ENCODE data around the gene CZIB.

DNA sequence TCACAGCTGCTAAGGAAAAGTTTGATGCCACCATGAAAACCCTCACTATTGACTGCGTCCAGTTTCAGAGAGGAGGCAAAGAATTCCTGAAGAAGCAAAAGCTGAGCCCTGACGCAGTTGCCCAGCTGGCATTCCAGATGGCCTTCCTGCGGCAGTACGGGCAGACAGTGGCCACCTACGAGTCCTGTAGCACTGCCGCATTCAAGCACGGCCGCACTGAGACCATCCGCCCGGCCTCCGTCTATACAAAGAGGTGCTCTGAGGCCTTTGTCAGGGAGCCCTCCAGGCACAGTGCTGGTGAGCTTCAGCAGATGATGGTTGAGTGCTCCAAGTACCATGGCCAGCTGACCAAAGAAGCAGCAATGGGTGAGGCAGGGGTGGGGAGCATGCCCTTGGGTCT is 9.5 kb downstream of the CZIB start:
- TF ChIP-seq, protein P1, sequence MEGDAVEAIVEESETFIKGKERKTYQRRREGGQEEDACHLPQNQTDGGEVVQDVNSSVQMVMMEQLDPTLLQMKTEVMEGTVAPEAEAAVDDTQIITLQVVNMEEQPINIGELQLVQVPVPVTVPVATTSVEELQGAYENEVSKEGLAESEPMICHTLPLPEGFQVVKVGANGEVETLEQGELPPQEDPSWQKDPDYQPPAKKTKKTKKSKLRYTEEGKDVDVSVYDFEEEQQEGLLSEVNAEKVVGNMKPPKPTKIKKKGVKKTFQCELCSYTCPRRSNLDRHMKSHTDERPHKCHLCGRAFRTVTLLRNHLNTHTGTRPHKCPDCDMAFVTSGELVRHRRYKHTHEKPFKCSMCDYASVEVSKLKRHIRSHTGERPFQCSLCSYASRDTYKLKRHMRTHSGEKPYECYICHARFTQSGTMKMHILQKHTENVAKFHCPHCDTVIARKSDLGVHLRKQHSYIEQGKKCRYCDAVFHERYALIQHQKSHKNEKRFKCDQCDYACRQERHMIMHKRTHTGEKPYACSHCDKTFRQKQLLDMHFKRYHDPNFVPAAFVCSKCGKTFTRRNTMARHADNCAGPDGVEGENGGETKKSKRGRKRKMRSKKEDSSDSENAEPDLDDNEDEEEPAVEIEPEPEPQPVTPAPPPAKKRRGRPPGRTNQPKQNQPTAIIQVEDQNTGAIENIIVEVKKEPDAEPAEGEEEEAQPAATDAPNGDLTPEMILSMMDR (IDR thresholded peaks at IDR 0.05; ENCODE audit: borderline replicate concordance, extremely low read depth, low read length, poor library complexity, severe bottlenecking): no peak
- no peak for TF ChIP-seq EZH2 (IDR thresholded peaks at IDR 0.05; ENCODE audit: borderline replicate concordance, low read depth, low read length, severe bottlenecking)
